Neural crest cell (in vitro differentiated cells): ENCODE data around the gene ZNF366. TPM values are rescaled to one million over a fixed set of nuclear protein-coding genes. Genes with fewer than 3 reads are reported as not detected.

Experiments used
- DNase-seq: peaks from one replicate; pipeline ENCODE4 v3.0.0; 2021; ENCODE audit warnings: low read depth, mixed read lengths, low spot score
- H3K27ac Mint-ChIP-seq: one replicate; pipeline ENCODE4 v1.8.0; 2021; ENCODE audit warnings: mild to moderate bottlenecking, mixed read lengths; ENCODE audit not compliant: unreplicated experiment
- H3K27me3 Mint-ChIP-seq: 2 replicates; pipeline ENCODE4 v1.8.0; 2021; ENCODE audit warnings: low read depth, mild to moderate bottlenecking, mixed read lengths
- H3K36me3 Mint-ChIP-seq: 2 replicates; pipeline ENCODE4 v1.8.0; 2021; ENCODE audit warnings: low read depth, mild to moderate bottlenecking, mixed read lengths
- H3K4me1 Mint-ChIP-seq: 2 replicates; pipeline ENCODE4 v1.8.0; 2021; ENCODE audit warnings: mixed read lengths
- H3K4me3 Mint-ChIP-seq: one replicate; pipeline ENCODE4 v1.8.0; 2021; ENCODE audit warnings: mild to moderate bottlenecking, mixed read lengths
- H3K9me3 Mint-ChIP-seq: 2 replicates; pipeline ENCODE4 v1.8.0; 2021; ENCODE audit warnings: mixed read lengths
- CTCF ChIP-seq: fragments of 200-600 bp; sonication (generic); conservative IDR thresholded peaks from 2 replicates; pipeline ENCODE4 v1.5.0; 2021; ENCODE audit warnings: antibody characterized with exemption, mild to moderate bottlenecking
- total RNA-seq: library from RNA; stranded (reverse); gene quantifications from 2 replicates; pipeline ENCODE4 v1.2.1, GENCODE V29; 2021

Gene ZNF366
- total RNA-seq, 1 donor from 2014 or later = not detected

- Mint-ChIP-seq H3K27ac (no peak overlapping the region), H3K4me3 (no peak overlapping the region), H3K4me1 (peaks cover 15% of the 10 kb centered on the region)
These were observed 1.3 kb upstream of the ZNF366 start for GRCh38 chr5:72508241-72509170.

GRCh38 chr5:72507907-72508238, 663 bp upstream of the ZNF366 start:
- H3K36me3 Mint-ChIP-seq = no peaks in the 10 kb centered on the region
- DNase-seq = no peak
- no peaks in the 10 kb centered on the region for H3K9me3 Mint-ChIP-seq
- no peaks in the 10 kb centered on the region for H3K27me3 Mint-ChIP-seq
- H3K4me3 Mint-ChIP-seq = no peak overlapping the region
- peaks cover 15% of the 10 kb centered on the region for H3K4me1 Mint-ChIP-seq
- TF ChIP-seq CTCF = no peak
- no peak overlapping the region for H3K27ac Mint-ChIP-seq

More at GRCh38 chr5:72508241-72509170, 1.3 kb upstream of the ZNF366 start:
- Mint-ChIP-seq H3K27me3 (no peaks in the 10 kb centered on the region), H3K9me3 (peaks cover under 1% of the 10 kb centered on the region), H3K36me3 (no peaks in the 10 kb centered on the region)
- TF ChIP-seq CTCF = no peak
- DNase-seq = no peak

DNA sequence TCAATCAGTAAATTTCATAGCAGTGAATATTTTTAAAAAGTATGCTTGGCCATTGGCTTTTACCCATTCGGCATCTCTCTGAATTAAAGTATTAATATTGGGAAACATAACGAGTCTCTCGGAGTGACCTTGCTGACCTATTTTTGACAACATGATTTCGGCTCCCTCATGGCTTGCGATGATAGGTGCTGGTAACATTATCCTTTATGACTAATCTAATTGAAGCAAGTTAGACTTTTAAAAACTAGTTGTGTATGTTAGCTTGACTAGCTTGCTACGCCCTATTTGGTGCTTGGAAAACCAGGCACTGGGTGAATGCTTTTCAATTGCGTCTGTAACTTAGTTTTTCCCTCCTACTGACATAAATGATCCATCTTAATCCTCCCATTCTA, 1.1 kb downstream of the ZNF366 start:
- no peak for TF ChIP-seq CTCF
- DNase-seq = no peak
- Mint-ChIP-seq H3K27me3 (no peaks in the 10 kb centered on the region), H3K36me3 (no peaks in the 10 kb centered on the region), H3K4me1 (peaks cover 22% of the 10 kb centered on the region), H3K27ac (no peak overlapping the region), H3K9me3 (no peaks in the 10 kb centered on the region), H3K4me3 (no peak overlapping the region)

- peaks cover 24% of the 10 kb centered on the region for H3K4me1 Mint-ChIP-seq
- no peak for DNase-seq
- no peak overlapping the region for H3K27ac Mint-ChIP-seq
- no peak overlapping the region for H3K4me3 Mint-ChIP-seq
- no peak for TF ChIP-seq CTCF
- H3K27me3 Mint-ChIP-seq = no peaks in the 10 kb centered on the region
- H3K36me3 Mint-ChIP-seq = no peaks in the 10 kb centered on the region
- H3K9me3 Mint-ChIP-seq = no peaks in the 10 kb centered on the region
These were observed 1.6 kb downstream of the ZNF366 start for GRCh38 chr5:72505539-72506157.

DNA sequence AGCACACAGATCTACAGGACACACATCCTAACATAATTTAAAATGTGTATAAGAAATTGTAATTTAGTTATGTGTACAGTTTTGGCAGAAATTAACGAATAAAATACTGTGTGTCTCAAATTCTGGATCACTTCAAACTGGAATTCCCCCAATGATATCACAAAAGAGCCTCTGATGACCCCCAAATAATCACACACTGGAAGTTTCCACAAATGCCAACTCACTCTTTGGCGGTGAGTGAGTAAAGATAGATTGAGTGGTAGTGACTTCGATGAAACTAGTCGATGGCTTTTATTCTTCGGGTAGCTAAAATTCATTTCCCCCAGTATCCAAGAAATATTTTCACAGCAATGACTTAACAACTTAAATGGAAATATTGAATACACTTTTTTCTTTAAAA, 2.2 kb downstream of the ZNF366 start:
- H3K27me3 Mint-ChIP-seq = no peaks in the 10 kb centered on the region
- TF ChIP-seq CTCF = no peak
- no peaks in the 10 kb centered on the region for H3K9me3 Mint-ChIP-seq
- peaks cover 30% of the 10 kb centered on the region for H3K4me1 Mint-ChIP-seq
- no peak for DNase-seq
- no peak overlapping the region for H3K27ac Mint-ChIP-seq
- no peak overlapping the region for H3K4me3 Mint-ChIP-seq
- H3K36me3 Mint-ChIP-seq = no peaks in the 10 kb centered on the region
